MV-4-11 (cell line): ENCODE results near the gene TRAPPC5.

Source experiments
- DNase-seq: peaks from one replicate; lab custom pipeline; 2025; lab: John Stamatoyannopoulos, UW

TRAPPC5 gene

GRCh38 chr19:7731615-7732014 lies 51.0 kb downstream of the TRAPPC5 start:
- no peak for DNase-seq

- no peak for DNase-seq
These were observed 51.4 kb downstream of the TRAPPC5 start, which contains the start of gene CLEC4G for GRCh38 chr19:7732045-7732444. CLEC4G (minus strand) TSS chr19:7732110; CDS start chr19:7732102, 8 bp downstream.

GRCh38 chr19:7733376-7733775 lies 52.7 kb downstream of the TRAPPC5 start:
- DNase-seq = no peak

- DNase-seq = peak; percentile 99
These were observed 53.9 kb downstream of the TRAPPC5 start for GRCh38 chr19:7734220-7735203.

- no peak for DNase-seq
These were observed 55.5 kb downstream of the TRAPPC5 start for GRCh38 chr19:7736148-7736547.

- no peak for DNase-seq
These were observed 56.6 kb downstream of the TRAPPC5 start for GRCh38 chr19:7737215-7737614.
